ENCODE results near the gene SMARCD2.

SMARCD2 gene

GRCh38 chr17:63822537-63822936, 19.9 kb downstream of the SMARCD2 start:
- Histone ChIP-seq H3K27me3 (ENCODE audit: insufficient read depth, low read length) (no peaks in the 10 kb centered on the region), H3K4me2 (ENCODE audit: low read length) (no peak overlapping the region), H3K9ac (ENCODE audit: low read length) (no peak overlapping the region), H3K4me3 (ENCODE audit: low read depth, low read length) (no peak overlapping the region), H2BK120ac (ENCODE audit: insufficient read depth, low read length, poor library complexity) (no peak overlapping the region), H3K4ac (ENCODE audit: low read depth, low read length) (no peak overlapping the region), H3K27ac (ENCODE audit: low read depth, low read length) (no peak overlapping the region), H2AFZ (ENCODE audit: insufficient read depth, low read length, poor library complexity) (no peak overlapping the region), H4K91ac (ENCODE audit: low read depth, low read length) (no peak overlapping the region), H3K36me3 (ENCODE audit: control insufficient read depth in 1 of 2, insufficient read depth in 2 of 2, low read length in 2 of 2) (peaks cover 54 to 76% of the 10 kb centered on the region in 2 experiments), H4K12ac (ENCODE audit: low read depth, low read length) (no peak overlapping the region), H3K79me2 (ENCODE audit: control insufficient read depth, insufficient read depth, low read length, poor library complexity) (peaks cover 8% of the 10 kb centered on the region), H3K79me1 (ENCODE audit: low read length) (peaks cover 11% of the 10 kb centered on the region), H3K9me3 (ENCODE audit: insufficient read depth, low read depth, low read length) (no peaks in the 10 kb centered on the region), H2BK5ac (ENCODE audit: low read depth, low read length, poor library complexity) (no peak overlapping the region), H3K23ac (ENCODE audit: low read length) (no peak overlapping the region), H3K14ac (ENCODE audit: low read length) (no peak overlapping the region), H2BK12ac (ENCODE audit: low read length) (no peak overlapping the region), H4K8ac (ENCODE audit: low read depth, low read length) (no peak overlapping the region), H3K4me1 (ENCODE audit: control insufficient read depth in 1 of 2, insufficient read depth in 2 of 2, low read length in 2 of 2) (peaks cover 0 to 6% of the 10 kb centered on the region in 2 experiments), H2AK5ac (ENCODE audit: low read length) (no peak overlapping the region), H3K18ac (ENCODE audit: low read length) (no peak overlapping the region)
- no peak for DNase-seq

GRCh38 chr17:63821804-63822203, 20.7 kb downstream of the SMARCD2 start:
- no peak overlapping the region for H3K4me2 ChIP-seq (ENCODE audit: low read length)
- H2AK5ac ChIP-seq (ENCODE audit: low read length): no peak overlapping the region
- H3K79me1 ChIP-seq (ENCODE audit: low read length): peaks cover 5% of the 10 kb centered on the region
- WGBS (ENCODE audit: extremely low coverage, insufficient coverage, insufficient read length): no CpG with 5 or more reads among the region's 6 CpGs
- no peak overlapping the region for H2AFZ ChIP-seq (ENCODE audit: insufficient read depth, low read length, poor library complexity)
- no peak overlapping the region for H4K91ac ChIP-seq (ENCODE audit: low read depth, low read length)
- H3K4me1 ChIP-seq (ENCODE audit: control insufficient read depth in 1 of 2, insufficient read depth in 2 of 2, low read length in 2 of 2): peaks cover 0 to 6% of the 10 kb centered on the region in 2 experiments
- no peak overlapping the region for H4K8ac ChIP-seq (ENCODE audit: low read depth, low read length)
- H2BK120ac ChIP-seq (ENCODE audit: insufficient read depth, low read length, poor library complexity): no peak overlapping the region
- H3K23ac ChIP-seq (ENCODE audit: low read length): no peak overlapping the region
- no peak overlapping the region for H3K18ac ChIP-seq (ENCODE audit: low read length)
- H3K9me3 ChIP-seq (ENCODE audit: insufficient read depth, low read depth, low read length): no peaks in the 10 kb centered on the region
- H3K79me2 ChIP-seq (ENCODE audit: control insufficient read depth, insufficient read depth, low read length, poor library complexity): peaks cover 6% of the 10 kb centered on the region
- H2BK12ac ChIP-seq (ENCODE audit: low read length): no peak overlapping the region
- no peak overlapping the region for H4K12ac ChIP-seq (ENCODE audit: low read depth, low read length)
- H2BK5ac ChIP-seq (ENCODE audit: low read depth, low read length, poor library complexity): no peak overlapping the region
- H3K36me3 ChIP-seq (ENCODE audit: control insufficient read depth in 1 of 2, insufficient read depth in 2 of 2, low read length in 2 of 2): peaks cover 58 to 82% of the 10 kb centered on the region in 2 experiments
- no peak overlapping the region for H3K4me3 ChIP-seq (ENCODE audit: low read depth, low read length)
- H3K27me3 ChIP-seq (ENCODE audit: insufficient read depth, low read length): no peaks in the 10 kb centered on the region
- no peak overlapping the region for H3K14ac ChIP-seq (ENCODE audit: low read length)
- H3K9ac ChIP-seq (ENCODE audit: low read length): no peak overlapping the region
- H3K27ac ChIP-seq (ENCODE audit: low read depth, low read length): no peak overlapping the region
- no peak overlapping the region for H3K4ac ChIP-seq (ENCODE audit: low read depth, low read length)
- no peak for DNase-seq

- no peak overlapping the region for H3K4ac ChIP-seq (ENCODE audit: low read depth, low read length)
- H2BK120ac ChIP-seq (ENCODE audit: insufficient read depth, low read length, poor library complexity): no peak overlapping the region
Measured at GRCh38 chr17:63820963-63821561, 21.4 kb downstream of the SMARCD2 start.

GRCh38 chr17:63819585-63820537, 22.6 kb downstream of the SMARCD2 start:
- Histone ChIP-seq H2BK5ac (ENCODE audit: low read depth, low read length, poor library complexity) (no peak overlapping the region), H2BK120ac (ENCODE audit: insufficient read depth, low read length, poor library complexity) (no peak overlapping the region)
- WGBS (ENCODE audit: extremely low coverage, insufficient coverage, insufficient read length): no CpG with 5 or more reads among the region's 21 CpGs

More at GRCh38 chr17:63820963-63821561, 21.4 kb downstream of the SMARCD2 start:
- H2BK12ac ChIP-seq (ENCODE audit: low read length): no peak overlapping the region
- no peaks in the 10 kb centered on the region for H3K27me3 ChIP-seq (ENCODE audit: insufficient read depth, low read length)
- H3K79me1 ChIP-seq (ENCODE audit: low read length): no peaks in the 10 kb centered on the region
- H3K4me3 ChIP-seq (ENCODE audit: low read depth, low read length): no peak overlapping the region
- no peak overlapping the region for H3K4me2 ChIP-seq (ENCODE audit: low read length)
- no peak overlapping the region for H2AFZ ChIP-seq (ENCODE audit: insufficient read depth, low read length, poor library complexity)
- DNase-seq: no peak
- no peak overlapping the region for H2BK5ac ChIP-seq (ENCODE audit: low read depth, low read length, poor library complexity)
- H3K4me1 ChIP-seq (ENCODE audit: control insufficient read depth in 1 of 2, insufficient read depth in 2 of 2, low read length in 2 of 2): peaks cover 0 to 6% of the 10 kb centered on the region in 2 experiments
- no peak overlapping the region for H3K23ac ChIP-seq (ENCODE audit: low read length)
- H3K27ac ChIP-seq (ENCODE audit: low read depth, low read length): no peak overlapping the region
- no peak overlapping the region for H4K12ac ChIP-seq (ENCODE audit: low read depth, low read length)
- WGBS (ENCODE audit: extremely low coverage, insufficient coverage, insufficient read length): no CpG with 5 or more reads among the region's 10 CpGs
- no peak overlapping the region for H3K9ac ChIP-seq (ENCODE audit: low read length)
- no peaks in the 10 kb centered on the region for H3K9me3 ChIP-seq (ENCODE audit: insufficient read depth, low read depth, low read length)
- no peaks in the 10 kb centered on the region for H3K79me2 ChIP-seq (ENCODE audit: control insufficient read depth, insufficient read depth, low read length, poor library complexity)
- H3K18ac ChIP-seq (ENCODE audit: low read length): no peak overlapping the region
- H3K36me3 ChIP-seq (ENCODE audit: control insufficient read depth in 1 of 2, insufficient read depth in 2 of 2, low read length in 2 of 2): peaks cover 58 to 86% of the 10 kb centered on the region in 2 experiments
- H4K8ac ChIP-seq (ENCODE audit: low read depth, low read length): no peak overlapping the region
- H4K91ac ChIP-seq (ENCODE audit: low read depth, low read length): no peak overlapping the region
- no peak overlapping the region for H3K14ac ChIP-seq (ENCODE audit: low read length)
- H2AK5ac ChIP-seq (ENCODE audit: low read length): no peak overlapping the region

More at GRCh38 chr17:63819585-63820537, 22.6 kb downstream of the SMARCD2 start:
- Histone ChIP-seq H3K9me3 (ENCODE audit: insufficient read depth, low read depth, low read length) (no peaks in the 10 kb centered on the region), H4K8ac (ENCODE audit: low read depth, low read length) (no peak overlapping the region), H2AFZ (ENCODE audit: insufficient read depth, low read length, poor library complexity) (no peak overlapping the region), H4K12ac (ENCODE audit: low read depth, low read length) (no peak overlapping the region), H3K79me1 (ENCODE audit: low read length) (no peaks in the 10 kb centered on the region), H3K27ac (ENCODE audit: low read depth, low read length) (no peak overlapping the region), H3K27me3 (ENCODE audit: insufficient read depth, low read length) (no peaks in the 10 kb centered on the region), H3K36me3 (ENCODE audit: control insufficient read depth in 1 of 2, insufficient read depth in 2 of 2, low read length in 2 of 2) (peaks cover 59 to 87% of the 10 kb centered on the region in 2 experiments), H3K14ac (ENCODE audit: low read length) (no peak overlapping the region), H3K79me2 (ENCODE audit: control insufficient read depth, insufficient read depth, low read length, poor library complexity) (no peaks in the 10 kb centered on the region), H3K4me3 (ENCODE audit: low read depth, low read length) (no peak overlapping the region), H3K9ac (ENCODE audit: low read length) (no peak overlapping the region), H3K23ac (ENCODE audit: low read length) (no peak overlapping the region), H3K18ac (ENCODE audit: low read length) (no peak overlapping the region), H3K4ac (ENCODE audit: low read depth, low read length) (no peak overlapping the region), H3K4me2 (ENCODE audit: low read length) (no peak overlapping the region), H2AK5ac (ENCODE audit: low read length) (no peak overlapping the region), H4K91ac (ENCODE audit: low read depth, low read length) (no peak overlapping the region), H3K4me1 (ENCODE audit: control insufficient read depth in 1 of 2, insufficient read depth in 2 of 2, low read length in 2 of 2) (no peaks in the 10 kb centered on the region), H2BK12ac (ENCODE audit: low read length) (no peak overlapping the region)
- DNase-seq: no peak
